ENCODE data around the gene CRISPLD2. TPM values are rescaled to one million over a fixed set of nuclear protein-coding genes. Genes with fewer than 3 reads are reported as not detected.

The CRISPLD2 gene
- total RNA-seq, 4 donors from 2014 or later = 174 to 411 (median 219) TPM

DNA sequence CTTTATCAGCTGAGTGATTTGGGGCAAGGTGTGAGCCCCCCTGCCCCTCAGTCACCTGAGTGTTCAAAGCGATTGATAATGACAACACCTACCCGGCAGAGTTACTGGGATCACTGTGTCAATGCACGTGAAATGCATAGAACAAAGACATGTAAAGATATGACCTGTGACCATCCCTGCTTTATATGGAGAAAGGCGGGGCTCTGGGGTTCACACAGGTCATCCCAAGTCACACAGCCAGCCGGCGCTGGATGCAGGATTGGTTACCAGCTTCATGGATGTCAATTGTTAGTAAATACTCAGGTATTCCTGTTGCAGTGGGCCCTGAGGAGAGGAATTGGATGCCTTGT lies 64.4 kb downstream of the CRISPLD2 start:
- H3K9me3 ChIP-seq = no peaks in the 10 kb centered on the region
- peaks cover 0 to 44% (median 0%) of the 10 kb centered on the region in 3 donors for H3K4me1 ChIP-seq
- H3K36me3 ChIP-seq = peaks cover 0 to 99% of the 10 kb centered on the region in 2 donors
- H3K4me3 ChIP-seq = no peak overlapping the region
- TF ChIP-seq EP300 (IDR thresholded peaks at IDR 0.05) = no peak
- no peak for TF ChIP-seq POLR2A (IDR thresholded peaks at IDR 0.05)
- TF ChIP-seq POLR2AphosphoS5 (IDR thresholded peaks at IDR 0.05) = no peak
- TF ChIP-seq, protein P1, sequence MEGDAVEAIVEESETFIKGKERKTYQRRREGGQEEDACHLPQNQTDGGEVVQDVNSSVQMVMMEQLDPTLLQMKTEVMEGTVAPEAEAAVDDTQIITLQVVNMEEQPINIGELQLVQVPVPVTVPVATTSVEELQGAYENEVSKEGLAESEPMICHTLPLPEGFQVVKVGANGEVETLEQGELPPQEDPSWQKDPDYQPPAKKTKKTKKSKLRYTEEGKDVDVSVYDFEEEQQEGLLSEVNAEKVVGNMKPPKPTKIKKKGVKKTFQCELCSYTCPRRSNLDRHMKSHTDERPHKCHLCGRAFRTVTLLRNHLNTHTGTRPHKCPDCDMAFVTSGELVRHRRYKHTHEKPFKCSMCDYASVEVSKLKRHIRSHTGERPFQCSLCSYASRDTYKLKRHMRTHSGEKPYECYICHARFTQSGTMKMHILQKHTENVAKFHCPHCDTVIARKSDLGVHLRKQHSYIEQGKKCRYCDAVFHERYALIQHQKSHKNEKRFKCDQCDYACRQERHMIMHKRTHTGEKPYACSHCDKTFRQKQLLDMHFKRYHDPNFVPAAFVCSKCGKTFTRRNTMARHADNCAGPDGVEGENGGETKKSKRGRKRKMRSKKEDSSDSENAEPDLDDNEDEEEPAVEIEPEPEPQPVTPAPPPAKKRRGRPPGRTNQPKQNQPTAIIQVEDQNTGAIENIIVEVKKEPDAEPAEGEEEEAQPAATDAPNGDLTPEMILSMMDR (IDR thresholded peaks at IDR 0.05) = no peak
- ATAC-seq = no peak
- peak overlapping the region in 3 of 4 donors; percentile 44 to 53 (median 52) for H3K27ac ChIP-seq
- WGBS, 2 donors (ENCODE audit: low coverage in 1 of 2) = 76% methylated on average over 5 of the region's 6 CpGs; no CpG with 5 or more reads in 1 of the 2 donors
- H3K27me3 ChIP-seq = no peaks in the 10 kb centered on the region

DNA sequence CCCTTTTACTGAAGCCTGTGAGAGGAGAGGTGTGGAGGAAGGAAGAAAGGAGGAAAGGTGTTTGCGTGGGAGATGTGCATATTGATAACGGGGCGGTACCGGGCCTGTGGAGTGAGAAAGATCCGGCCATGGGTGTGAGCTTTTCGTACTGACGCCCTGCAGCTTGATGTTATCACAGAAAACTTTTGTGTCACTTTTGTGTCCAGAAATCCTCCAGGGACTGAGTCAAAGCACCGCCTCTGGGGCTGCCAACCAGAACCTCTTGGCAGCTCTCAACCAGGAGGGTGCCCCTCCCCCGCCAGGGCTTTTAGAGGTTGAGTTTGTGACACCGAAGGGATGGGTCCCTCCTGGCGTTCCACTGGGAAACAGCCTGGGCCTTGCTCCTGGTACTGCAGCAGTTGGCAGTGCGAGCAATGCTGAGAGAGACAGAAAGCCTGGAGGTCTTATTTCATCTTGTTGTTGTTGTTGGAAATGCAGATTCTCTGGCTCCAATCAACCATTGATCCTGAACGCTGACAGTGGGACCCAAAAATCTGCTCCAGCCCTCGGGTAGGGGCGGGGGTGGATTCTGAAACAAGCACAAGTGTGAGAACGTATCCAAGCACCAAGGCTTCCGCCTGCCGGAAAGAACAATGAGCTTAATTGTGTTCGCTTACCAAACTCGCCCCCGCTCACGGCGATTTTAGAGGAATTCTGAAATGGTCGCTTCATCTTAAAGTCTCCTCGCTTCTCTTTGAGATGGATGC lies 65.0 kb downstream of the CRISPLD2 start:
- no peaks in the 10 kb centered on the region for H3K27me3 ChIP-seq
- H3K27ac ChIP-seq = peak overlapping the region in 3 of 4 donors; percentile 44 to 53 (median 52)
- no peak for TF ChIP-seq POLR2AphosphoS5 (IDR thresholded peaks at IDR 0.05)
- TF ChIP-seq EP300 (IDR thresholded peaks at IDR 0.05) = no peak
- TF ChIP-seq, protein P1 (IDR thresholded peaks at IDR 0.05) = no peak
- no peak for TF ChIP-seq POLR2A (IDR thresholded peaks at IDR 0.05)
- no peak overlapping the region for H3K4me3 ChIP-seq
- peaks cover 0 to 99% of the 10 kb centered on the region in 2 donors for H3K36me3 ChIP-seq
- H3K9me3 ChIP-seq = no peaks in the 10 kb centered on the region
- peaks cover 0 to 44% (median 0%) of the 10 kb centered on the region in 3 donors for H3K4me1 ChIP-seq
- WGBS, 2 donors (ENCODE audit: low coverage in 1 of 2) = 51 to 67% methylated on average over 16 to 21 of the region's 25 CpGs
- ATAC-seq = no peak

DNA sequence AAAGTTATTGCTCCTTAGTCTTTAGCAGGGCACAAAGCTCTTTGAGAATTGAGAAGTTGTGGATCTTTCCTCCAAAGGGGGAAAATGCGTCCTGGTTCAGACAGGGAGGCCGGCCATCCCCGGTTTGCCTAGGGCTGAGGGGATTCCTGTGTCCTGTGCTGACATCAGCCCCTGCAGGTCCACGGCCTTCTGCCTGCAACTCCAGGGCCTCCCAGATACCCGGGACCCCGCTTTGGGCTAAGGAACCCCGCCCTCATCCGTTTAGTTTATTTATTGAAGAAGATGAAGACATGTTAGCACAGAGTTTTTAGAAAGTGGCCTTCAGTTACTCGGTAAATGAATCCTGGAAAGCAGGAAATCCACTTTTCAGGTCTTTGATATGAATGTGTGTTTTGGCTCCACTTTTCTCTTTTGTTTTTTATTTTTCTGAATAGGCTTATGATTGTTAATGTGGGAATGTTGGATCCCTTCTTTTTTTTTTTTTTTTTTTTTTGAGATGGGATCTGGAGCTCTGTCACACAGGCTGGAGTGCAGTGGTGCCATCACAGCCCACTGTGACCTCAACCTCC lies 65.6 kb downstream of the CRISPLD2 start:
- no peak for ATAC-seq
- H3K4me1 ChIP-seq = peaks cover 0 to 44% (median 0%) of the 10 kb centered on the region in 3 donors
- H3K36me3 ChIP-seq = peaks cover 3 to 99% of the 10 kb centered on the region in 2 donors
- no peak overlapping the region for H3K4me3 ChIP-seq
- H3K27me3 ChIP-seq = no peaks in the 10 kb centered on the region
- TF ChIP-seq POLR2AphosphoS5 (IDR thresholded peaks at IDR 0.05) (no peak), POLR2A (IDR thresholded peaks at IDR 0.05) (no peak), EP300 (IDR thresholded peaks at IDR 0.05) (no peak)
- TF ChIP-seq, protein P1 (IDR thresholded peaks at IDR 0.05) = no peak
- 60 to 69% methylated on average over 1 to 8 of the region's 9 CpGs for WGBS, 2 donors (ENCODE audit: low coverage in 1 of 2)
- H3K27ac ChIP-seq = peak overlapping the region in 2 of 4 donors; percentile 44 to 53
- no peaks in the 10 kb centered on the region for H3K9me3 ChIP-seq

DNA sequence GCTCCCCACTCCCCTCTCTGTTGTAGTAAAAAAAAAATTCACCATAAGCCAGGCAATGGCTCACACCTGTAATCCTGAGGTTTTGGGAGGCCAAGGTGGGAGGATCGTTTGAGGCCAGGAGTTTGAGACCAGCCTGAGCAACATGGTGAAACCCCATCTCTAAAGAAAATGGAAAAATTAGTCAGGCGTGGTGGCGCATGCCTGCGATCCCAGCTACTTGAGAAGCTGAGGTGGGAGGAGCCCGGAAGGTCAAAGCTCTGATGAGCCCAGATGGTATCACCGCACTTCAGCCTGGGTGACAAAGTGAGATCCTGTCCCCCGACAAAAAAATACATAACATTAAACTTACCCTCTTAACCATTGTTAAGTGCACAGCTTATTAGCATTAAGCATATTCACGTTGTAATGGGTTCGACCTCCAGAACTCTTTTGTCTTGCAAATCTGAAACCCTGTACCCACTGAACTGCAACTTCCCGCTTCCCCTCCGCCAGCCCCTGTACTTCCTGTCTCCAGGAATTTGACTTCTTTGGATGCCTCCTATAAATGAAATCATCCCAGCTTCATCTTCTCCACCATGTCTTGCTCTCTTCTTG lies 66.8 kb downstream of the CRISPLD2 start:
- H3K27ac ChIP-seq = peak overlapping the region in 1 of 4 donors; percentile 5

More for the DNA sequence above, 66.8 kb downstream of the CRISPLD2 start:
- TF ChIP-seq, protein P1 (IDR thresholded peaks at IDR 0.05) = no peak
- no peak for TF ChIP-seq POLR2AphosphoS5 (IDR thresholded peaks at IDR 0.05)
- no peak for ATAC-seq
- Histone ChIP-seq H3K4me1 (peaks cover 0 to 41% (median 0%) of the 10 kb centered on the region in 3 donors), H3K9me3 (no peaks in the 10 kb centered on the region), H3K36me3 (peaks cover 3 to 99% of the 10 kb centered on the region in 2 donors), H3K27me3 (no peaks in the 10 kb centered on the region), H3K4me3 (no peak overlapping the region)
- whole genome bisulfite sequencing, 2 donors (ENCODE audit: low coverage in 1 of 2) = 92 to 99% methylated on average over 8 to 11 of the region's 11 CpGs
